RCC 7860 (cell line): Measurements from ENCODE around the gene RPGRIP1L.
"Not testable (repeated sequence)": the region's sequence is repeated elsewhere in the genome, so short reads cannot be mapped to it uniquely, and the experiment has no call there.

Experiments
- DNase-seq: peaks from one replicate; pipeline ENCODE4 v3.0.0-alpha.2; 2015; ENCODE audit warnings: low spot score
- FAIRE-seq: peaks from 2 replicates; lab custom pipeline; 2012; peaks lifted over from hg19 to GRCh38; lab: Jason Lieb, UNC

Gene RPGRIP1L

GRCh38 chr16:53713403-53714204 is 9.9 kb upstream of the RPGRIP1L start:
- FAIRE-seq (no peak), DNase-seq (no peak)

DNA sequence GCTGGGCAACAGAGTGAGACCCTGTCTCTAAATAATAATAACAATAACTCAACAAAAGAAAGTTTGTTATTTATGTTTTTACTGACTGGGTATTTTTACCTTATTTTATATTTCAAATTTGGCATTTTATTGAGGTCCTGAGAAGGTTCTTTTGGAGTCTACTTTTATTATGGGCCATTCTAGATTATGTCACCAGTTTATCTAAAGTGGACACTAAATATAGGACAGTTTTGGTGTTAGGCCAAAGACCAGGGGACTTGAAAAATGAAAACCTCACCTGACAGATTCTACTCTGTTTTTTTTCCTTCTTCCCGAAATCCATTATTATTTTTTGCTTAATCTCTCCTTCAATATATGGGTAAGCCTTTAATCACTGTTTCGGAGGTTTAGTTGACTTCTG is 8.4 kb upstream of the RPGRIP1L start:
- FAIRE-seq (no peak), DNase-seq (no peak)

DNA sequence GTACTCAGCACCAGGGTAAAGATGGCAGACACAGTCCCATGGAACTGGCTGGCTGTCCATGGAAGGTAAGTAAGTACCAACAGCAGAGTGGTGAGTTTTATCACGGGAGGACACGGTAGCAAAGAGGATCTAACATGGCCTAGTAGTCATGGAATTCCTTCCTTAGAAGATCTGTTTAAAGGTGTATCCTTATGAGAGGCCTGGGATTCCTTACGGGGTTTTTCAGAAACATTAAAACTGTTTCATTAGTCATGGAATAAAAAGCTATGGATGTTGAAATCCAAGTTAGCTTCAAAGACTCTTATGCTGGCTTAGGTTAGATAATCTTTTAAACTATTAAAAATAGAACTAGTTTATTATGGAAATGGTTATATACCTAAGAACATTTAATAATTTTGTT is 7.7 kb upstream of the RPGRIP1L start:
- FAIRE-seq (no peak), DNase-seq (no peak)

- no peak for FAIRE-seq
- no peak for DNase-seq
Observed at GRCh38 chr16:53708490-53708889, 4.8 kb upstream of the RPGRIP1L start.

DNA sequence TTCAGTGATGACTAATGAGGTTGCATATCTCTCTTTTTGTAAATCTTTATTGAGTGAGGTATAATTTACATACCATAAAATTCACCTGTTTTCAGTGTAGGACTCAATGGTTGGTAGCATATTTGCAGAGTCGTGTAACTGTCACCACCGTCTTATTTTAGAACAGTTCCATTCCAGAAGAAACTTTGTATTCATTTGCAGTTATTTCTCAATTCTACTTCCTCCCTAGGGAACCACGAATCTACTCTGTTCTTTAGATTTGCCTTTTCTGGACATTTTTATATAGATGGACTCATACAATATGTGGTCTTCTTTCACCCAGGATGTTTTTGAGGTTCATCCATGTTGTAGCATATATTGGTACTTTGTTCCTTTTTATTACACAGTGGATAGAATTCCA is 4.0 kb upstream of the RPGRIP1L start:
- DNase-seq (no peak), FAIRE-seq (no peak)

GRCh38 chr16:53704445-53704813 is 770 bp upstream of the RPGRIP1L start:
- no peak for DNase-seq
- no peak for FAIRE-seq

GRCh38 chr16:53698271-53698670 is 5.4 kb downstream of the RPGRIP1L start:
- FAIRE-seq, DNase-seq: not testable (repeated sequence)

GRCh38 chr16:53695070-53695469 is 8.6 kb downstream of the RPGRIP1L start:
- FAIRE-seq, result peak; percentile 59
- DNase-seq, result peak; percentile 52

GRCh38 chr16:53693320-53693719 is 10.3 kb downstream of the RPGRIP1L start:
- FAIRE-seq (no peak), DNase-seq (no peak)

GRCh38 chr16:53692146-53692545 is 11.5 kb downstream of the RPGRIP1L start:
- FAIRE-seq (no peak), DNase-seq (no peak)

- no peak for FAIRE-seq
Observed at GRCh38 chr16:53690771-53691170, 12.9 kb downstream of the RPGRIP1L start.

DNA sequence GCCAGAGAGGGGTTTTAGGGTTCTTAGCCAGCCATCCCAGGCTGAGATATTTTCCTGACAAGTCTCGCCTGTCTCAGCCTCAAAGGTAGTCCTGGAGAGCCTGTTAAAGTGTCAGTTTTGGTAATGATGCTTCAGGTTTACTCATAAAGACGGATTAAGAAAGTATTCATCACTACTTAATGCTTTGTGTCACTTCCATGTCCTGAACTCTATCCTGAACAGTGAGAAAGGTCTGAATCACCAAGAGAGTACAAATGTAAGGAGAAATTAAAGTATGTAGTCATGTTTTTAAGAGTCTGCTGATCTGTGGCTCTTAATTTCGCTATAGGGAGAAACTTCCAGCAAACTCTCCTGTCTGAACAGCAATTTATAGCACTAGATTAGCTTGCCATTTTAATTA is 14.0 kb downstream of the RPGRIP1L start:
- FAIRE-seq (no peak), DNase-seq (no peak)

More at GRCh38 chr16:53690771-53691170, 12.9 kb downstream of the RPGRIP1L start:
- no peak for DNase-seq

GRCh38 chr16:53686710-53687109 is 16.9 kb downstream of the RPGRIP1L start:
- FAIRE-seq (no peak), DNase-seq (no peak)

DNA sequence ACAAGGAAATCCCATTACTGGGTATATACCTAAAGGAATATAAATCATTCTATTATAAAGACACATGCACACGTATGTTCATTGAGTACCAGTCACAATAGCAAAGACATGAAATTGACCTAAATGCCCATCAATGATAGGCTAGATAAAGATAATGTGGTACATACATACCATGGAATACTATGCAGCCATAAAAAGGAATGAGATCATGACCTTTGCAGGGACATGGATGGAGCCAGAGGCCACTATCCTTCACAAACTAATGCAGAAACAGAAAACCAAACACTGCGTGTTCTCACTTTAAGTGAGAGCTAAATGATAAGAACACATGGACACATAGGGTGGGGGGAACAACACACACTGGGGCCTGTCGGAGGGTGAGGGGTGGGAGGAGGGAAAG is 18.3 kb downstream of the RPGRIP1L start:
- not testable (repeated sequence) for FAIRE-seq, DNase-seq

GRCh38 chr16:53681354-53681753 is 22.3 kb downstream of the RPGRIP1L start:
- no peak for FAIRE-seq

GRCh38 chr16:53680756-53681155 is 22.9 kb downstream of the RPGRIP1L start:
- DNase-seq (no peak), FAIRE-seq (no peak)

More at GRCh38 chr16:53681354-53681753, 22.3 kb downstream of the RPGRIP1L start:
- no peak for DNase-seq

DNA sequence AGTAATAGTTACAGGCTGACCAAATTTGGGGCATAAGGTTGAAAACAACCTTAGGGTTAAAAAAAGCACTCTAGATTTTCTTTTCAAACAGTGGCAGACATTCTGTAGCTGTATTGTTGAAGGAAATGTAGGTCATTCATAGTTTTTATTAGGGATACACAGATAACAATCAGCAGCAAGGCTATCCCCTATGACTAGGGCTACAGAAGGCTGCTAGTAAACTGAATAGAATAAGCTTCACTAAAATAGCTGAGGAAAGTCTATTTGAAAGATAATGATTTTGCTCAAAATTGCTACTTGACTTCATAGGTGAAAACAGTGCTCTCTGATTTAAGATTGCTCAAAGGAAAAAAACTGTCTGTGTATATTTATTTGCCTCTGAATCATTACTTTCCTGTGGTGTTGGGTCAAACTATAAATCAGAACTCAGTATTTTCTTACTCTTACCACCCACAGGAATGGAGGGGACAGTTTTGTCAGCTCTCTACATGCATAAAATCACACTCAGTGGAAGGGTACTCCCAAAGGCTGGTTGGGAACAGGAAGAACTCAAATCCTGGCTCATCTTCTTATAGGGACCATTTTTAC is 24.8 kb downstream of the RPGRIP1L start:
- FAIRE-seq (no peak), DNase-seq (no peak)

DNA sequence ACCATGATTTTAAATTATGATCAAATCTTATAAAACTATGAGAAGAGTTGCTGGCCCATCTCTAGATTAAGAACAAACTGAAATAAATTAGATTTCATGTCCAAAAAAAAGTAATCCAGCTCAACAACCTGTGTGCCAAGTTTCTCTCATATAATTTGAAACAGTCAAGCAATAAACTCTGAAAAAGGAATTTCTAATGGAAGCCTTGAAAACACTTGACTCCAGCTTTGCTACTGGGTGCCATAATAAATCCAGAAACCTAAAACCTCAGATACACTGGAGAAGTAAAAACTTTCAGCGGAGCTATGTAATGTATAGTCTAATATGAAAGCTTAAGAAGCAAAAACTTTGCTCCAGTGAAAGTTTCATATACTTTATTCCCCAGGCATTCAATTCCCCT is 25.5 kb downstream of the RPGRIP1L start:
- no peak for DNase-seq
- FAIRE-seq, result no peak

- FAIRE-seq (no peak), DNase-seq (no peak)
Observed at GRCh38 chr16:53673189-53673588, 30.5 kb downstream of the RPGRIP1L start.

DNA sequence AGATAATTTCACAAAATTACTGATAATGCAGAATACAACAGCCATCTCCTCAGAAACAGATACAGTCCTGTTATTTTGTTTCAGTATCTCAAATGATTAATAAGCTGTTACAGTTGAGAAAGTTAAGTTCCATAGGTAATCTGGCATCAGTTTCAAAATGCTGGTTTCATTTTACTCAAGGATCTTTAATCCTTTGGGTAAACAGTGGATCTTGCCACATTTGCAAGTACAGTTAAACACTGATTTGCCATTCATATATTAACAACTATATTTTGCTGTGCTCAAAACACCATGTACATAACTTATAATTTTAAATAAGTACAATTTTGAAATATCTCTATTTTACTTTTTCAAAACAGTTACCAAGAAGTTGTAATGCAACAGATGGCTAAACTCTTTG is 31.2 kb downstream of the RPGRIP1L start:
- FAIRE-seq (no peak), DNase-seq (no peak)

DNA sequence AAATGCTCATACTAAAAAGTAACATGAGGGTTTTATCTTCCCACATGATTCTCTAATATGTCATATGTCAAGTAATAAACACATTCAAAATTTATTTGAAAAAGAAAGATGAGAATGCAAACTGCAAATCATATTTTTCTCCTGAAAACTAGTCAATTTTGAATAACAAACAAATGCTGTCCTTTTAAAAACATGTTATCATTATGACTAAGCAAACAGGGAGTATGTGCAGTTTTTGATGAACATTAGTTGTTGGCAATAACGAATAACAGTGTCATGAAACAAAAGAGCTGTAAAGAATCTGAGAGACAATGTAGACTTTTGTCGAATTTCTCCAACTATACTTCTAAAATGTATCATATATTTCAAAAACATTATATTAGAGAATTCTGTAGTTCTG is 34.8 kb downstream of the RPGRIP1L start:
- DNase-seq (no peak), FAIRE-seq (no peak)

DNA sequence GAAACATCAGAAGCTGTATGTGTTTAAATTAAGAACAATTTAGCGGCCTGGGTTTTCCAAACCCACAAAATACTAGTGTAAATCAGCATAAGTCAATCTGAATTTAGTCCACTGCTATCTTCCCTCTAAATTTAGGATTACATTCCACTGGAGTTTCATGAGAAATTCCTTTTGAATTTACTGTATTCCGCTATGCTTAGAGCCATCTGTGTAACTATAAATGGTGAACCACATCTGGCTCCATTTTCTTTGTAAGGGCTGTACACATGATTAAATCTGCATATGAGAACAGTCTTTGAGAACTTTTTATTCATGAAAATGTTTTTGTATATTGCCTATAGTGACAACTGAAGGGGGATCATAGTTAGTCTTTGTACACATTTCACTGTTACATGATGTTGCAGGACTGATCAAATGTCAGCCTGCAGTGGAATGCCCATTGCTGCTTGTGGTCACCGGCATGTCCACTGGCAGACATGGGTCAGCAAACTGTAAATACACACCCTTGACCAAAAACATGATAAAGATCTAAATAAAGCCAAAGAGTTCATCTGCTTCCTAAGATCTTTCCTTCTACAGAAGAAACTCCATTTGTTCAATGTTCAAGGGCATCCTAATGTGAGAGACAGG is 36.8 kb downstream of the RPGRIP1L start:
- DNase-seq (no peak), FAIRE-seq (no peak)
